HG03196 (cell line): ENCODE data around the gene RNF144A.

ENCODE experiments used
- ATAC-seq: cut with Tn5 transposase; IDR thresholded peaks from one replicate; pipeline ENCODE4 v1.9.1; 2021; ENCODE audit not compliant: unreplicated experiment

RNF144A gene

DNA sequence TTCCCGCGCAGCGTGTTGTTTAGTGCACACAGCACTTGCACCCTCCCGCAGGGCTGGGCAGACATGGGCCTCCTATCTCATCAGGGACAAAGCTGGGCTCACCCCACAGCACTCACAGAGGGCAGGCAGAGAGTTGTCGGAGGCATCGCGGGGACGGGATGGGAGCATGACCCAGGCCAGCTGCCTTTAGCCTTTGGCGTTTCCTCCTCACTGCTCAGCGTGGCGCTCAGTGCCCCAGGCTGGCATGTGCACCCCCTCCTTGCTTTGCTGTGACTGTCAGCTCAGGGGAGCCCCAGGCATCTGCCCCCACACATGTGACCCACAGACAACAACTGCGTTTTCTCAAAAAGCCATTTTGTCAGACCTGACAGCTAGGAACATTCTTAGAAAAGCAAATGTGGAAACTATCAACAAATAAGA lies 101.1 kb downstream of the RNF144A start:
- no peak for ATAC-seq

DNA sequence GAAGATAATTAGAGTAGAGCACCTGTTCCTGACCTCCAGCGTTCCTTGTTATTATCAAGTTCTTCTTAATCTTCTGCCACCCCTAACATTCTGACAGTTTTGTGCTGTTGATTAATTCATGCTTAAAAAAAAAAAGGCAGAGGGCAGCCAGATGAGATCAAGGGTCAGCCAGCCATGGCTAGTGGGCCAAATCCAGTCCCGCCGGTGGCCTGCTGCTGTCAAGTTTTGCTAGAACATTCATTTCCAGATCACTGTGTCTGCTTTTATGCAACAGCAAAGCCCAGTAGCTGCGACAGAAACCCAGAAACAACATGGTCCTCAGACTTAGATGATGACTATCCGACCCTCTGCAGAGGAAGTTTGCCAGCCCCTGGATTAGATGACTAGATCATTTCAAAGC lies 101.6 kb downstream of the RNF144A start:
- ATAC-seq, result no peak

DNA sequence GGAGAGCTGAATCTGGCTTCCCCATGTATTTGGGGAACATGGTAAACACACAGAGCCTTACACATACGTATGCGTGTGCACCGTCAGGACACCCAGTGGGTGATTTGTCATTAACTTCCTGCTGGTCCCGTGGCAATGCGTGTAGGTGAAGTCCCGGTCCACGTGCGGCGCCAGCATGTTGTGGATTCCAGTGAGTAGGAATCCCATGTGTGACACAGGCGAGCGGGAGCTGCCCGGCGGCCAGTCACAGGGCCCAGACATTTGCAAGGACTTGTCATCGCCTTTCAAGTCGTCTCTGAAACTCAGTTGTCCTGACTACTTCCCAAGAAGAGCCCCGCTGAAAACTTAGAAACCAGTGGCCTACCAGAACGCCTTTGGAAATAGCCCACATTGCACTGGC lies 102.0 kb downstream of the RNF144A start:
- no peak for ATAC-seq

DNA sequence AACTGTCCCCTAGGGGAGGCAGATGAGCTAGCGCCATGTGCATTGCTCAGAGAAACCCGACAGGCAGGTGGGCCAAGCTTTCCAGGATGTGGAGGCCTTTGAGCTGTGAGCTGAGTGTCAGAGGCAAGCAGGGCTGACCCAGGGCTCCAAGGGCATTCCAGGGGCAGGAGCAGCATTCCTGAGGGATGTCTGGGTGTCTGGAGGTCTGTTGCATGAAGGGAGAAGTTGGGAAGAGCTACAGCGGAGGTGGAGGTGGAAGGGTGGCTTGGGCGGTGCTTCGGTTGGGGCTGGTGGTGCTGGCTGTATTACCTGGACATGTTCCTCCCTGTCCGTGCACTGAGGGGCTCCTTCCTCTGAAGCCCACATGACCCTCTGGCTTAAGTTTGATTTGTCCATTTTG lies 102.8 kb downstream of the RNF144A start:
- ATAC-seq, result no peak

DNA sequence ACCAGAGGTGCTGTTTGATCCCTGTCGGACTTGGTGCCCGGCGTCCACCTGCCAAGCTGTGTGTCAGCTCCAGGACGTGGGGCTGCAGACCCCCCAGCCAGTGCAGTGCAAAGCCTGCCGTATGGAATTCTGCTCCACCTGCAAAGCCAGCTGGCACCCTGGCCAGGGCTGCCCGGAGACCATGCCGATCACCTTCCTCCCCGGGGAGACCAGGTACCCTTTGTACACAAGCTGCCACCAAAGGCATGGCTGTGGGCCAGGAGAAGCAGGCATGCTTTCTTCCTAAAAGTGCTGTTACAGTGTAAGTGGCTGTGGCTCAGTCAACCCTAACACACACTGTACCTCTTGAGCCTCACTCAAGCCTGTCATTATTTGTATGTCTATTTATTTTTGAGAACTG lies 103.3 kb downstream of the RNF144A start:
- ATAC-seq, result no peak

DNA sequence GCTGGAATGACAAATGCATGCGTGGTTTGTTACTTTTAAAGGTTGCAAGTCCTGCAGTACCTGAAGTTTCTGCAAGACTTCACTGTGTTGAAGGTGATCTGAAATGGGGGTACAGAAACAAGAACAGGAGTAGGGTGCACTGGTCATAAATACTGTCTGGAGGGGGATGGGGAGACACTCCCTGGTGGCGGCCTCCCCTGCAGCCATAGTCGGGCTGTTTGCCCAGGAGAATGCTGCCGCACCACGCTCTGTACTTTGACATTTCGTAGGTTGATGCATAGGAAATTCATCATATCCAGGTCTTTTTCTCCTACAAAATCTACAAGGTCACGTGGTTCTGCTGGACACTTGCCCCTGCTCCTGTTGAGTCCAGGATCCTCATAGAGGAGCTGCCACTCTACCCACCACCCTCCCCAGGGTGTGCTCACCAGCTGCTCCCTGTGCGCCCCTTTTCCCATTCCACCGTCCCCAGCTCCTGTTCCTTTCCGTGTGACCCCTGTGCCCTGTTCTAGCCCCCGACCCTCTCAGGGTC lies 103.8 kb downstream of the RNF144A start:
- no peak for ATAC-seq

DNA sequence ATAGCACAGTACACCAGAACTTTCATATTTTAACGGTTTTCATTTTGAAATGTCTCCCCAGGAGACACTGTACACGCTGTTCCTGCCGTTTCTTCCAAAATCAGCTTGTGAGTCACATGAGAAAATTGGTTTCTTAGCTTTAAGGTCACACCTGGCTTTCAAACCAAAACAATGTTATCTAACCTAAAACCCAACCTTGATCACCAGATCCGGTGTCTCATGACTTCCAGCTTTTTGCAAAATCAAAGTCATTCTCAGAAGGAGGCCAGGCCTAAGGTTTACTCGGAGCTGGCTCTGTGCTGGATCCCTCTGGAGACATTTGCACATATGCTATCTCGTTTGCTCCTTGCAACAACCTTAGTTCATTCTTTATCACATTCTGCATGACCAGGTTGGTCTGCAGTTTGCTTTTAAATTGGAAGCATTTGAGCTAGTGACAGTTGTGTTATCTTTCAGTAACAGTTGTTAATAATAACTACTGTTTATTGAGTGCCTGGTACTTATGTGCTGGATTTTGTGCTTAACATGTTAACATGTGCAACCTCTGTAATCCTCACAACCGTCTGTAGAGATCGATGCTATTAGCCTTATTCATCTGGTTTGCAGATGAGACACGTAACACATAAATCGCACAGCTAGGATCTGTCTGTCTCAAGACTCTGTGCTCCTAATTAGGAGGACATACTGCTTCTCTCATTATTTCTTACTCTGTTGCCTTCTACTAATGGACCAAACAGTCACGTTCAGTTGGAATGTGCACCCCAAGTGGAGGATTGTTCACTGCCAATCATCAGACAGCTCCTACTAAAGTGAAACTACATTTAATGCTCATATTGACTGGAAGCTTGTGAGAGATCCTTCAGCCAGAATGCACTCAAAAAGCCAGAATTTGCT lies 105.5 kb downstream of the RNF144A start:
- no peak for ATAC-seq

DNA sequence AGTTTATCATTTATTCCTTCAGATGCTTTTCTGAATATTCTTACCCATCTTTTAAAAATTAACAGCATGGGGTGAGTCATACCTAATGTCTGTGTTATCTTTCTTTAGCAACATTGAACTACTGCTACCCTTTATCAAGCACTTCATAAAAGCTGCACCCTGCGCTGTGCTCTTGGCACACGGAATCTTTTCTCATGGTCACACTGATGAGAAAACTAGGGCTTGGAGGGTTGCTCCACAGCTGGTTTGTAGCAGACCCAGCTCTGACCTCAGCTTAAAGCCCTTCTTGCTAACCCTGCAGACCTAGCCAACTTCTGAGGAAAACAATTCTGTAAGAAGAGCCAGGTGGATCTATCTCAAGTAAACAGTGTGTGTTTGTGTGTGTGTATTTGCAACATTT lies 106.3 kb downstream of the RNF144A start:
- ATAC-seq, result no peak

DNA sequence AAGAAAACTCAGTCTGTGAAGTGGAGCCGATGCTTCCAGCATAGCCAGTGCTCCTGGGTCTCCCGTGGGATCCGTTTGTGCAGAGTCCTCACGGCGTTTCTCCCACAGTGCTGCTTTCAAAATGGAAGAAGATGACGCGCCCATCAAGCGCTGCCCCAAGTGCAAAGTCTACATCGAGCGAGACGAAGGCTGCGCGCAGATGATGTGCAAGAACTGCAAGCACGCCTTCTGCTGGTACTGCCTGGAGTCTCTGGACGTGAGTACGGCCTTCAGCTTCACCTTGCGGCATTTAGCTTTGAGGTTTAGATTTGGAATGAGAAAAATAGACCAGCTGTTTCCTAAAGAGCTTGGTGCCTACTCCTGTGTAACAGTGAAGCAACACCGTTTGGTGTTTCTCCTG lies 107.0 kb downstream of the RNF144A start:
- no peak for ATAC-seq

DNA sequence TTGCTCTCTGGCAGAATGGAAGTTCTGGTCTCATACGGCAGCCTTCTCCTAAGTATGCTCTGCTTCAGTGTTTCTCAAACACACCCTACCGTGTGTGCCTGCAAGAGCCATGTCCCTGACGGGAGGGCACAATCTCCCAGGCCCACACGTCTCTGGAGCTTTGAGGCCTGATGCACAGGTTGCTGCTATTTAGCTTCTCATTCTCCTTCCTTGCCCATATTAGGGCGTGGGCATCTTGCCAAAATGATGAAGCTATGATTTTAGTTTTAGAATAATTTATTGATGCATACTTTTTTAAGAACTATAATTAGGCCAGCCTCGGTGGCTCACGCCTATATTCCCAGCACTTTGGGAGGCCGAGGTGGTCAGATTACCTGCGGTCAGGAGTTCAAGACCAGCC lies 107.9 kb downstream of the RNF144A start:
- ATAC-seq, result no peak

DNA sequence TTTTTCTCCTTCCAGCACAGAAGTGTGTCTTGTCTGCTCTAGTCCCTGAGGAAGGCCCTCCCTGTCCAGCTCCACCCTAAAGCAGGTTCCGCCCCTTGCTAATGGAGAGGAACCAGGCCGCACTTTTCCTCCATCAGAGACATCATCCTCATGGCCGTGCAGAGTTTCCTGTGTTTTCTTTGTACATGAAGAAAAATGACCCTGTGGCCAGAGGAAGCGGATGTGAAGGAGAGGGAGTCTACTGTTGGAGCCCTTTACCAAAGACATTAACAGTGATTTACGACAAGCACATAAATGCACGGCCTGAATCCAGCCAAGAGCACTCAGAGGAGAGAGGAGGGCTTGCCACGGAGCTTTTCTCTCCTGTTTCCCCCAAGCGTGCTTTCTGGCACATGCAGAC lies 109.5 kb downstream of the RNF144A start:
- ATAC-seq, result no peak

DNA sequence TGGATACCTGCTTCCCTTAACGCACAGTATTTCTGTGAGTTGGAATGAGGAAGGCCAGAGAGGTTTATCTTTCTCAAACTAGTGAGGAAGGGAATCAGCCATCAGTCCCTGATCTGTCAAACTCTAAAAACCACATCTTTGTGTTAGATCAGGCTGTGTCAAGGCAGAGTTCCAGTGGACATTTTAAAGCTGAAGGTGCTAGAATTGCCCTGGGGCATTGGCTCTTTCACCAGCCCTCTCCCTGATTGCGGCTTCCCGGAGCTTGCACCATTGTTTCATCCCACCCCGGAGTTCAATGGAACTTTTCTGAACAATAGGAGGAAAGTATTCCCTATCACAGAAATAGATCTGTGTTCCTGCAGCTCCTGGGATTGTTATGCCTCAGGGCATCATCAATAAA lies 110.2 kb downstream of the RNF144A start:
- ATAC-seq, result no peak

DNA sequence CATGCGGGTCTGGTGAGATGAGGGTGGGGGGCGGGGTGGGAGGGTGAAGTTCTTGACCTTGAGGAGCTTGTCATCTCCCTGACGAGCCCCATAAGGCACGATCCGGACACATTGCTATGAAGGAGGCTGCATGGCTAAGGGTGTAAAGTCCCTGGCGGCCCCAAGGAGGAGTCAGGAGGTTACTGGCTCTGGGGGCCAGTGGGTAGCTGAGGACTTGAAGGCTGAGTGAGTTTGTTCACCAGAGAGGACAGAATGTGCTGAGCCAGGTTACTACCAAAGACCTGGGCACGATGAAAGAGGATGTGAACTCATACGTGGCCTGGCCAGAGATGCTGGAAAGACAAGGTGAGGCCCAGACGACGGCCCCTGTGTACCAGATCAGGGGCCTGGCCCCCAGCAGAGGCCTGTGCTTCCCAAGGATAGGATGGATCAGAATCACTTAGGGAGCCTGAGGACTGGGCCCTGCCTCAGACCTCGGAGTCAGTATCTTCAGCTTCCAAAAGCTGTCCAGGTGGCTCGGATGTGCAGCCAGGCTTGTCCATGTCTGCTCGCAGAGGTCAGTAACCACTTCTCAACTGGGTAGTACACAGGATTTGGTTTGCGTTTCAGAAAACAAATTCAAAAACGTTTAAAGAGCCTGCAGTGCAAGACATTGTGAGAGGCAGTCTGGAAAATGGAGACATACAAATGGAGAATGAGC lies 110.9 kb downstream of the RNF144A start:
- ATAC-seq, result no peak

DNA sequence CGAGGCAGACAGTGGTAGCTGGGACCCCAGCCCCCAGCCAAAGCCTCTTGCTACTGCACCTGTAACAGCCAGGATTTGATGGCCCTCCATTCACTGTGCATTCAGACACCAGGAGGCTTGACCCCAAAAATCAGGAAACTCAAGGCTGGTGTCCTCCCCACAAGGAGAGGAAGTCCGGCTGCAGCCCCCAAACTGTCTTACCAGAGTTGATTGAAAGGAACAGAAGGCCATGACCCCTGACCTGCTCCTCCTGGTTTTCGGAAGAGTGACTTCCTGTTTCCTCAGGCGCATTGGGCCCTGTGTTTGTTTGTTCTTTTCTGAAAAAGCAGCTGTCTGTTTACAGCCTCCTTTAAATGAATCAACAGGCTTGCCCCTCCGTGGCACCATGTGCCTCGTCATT lies 111.6 kb downstream of the RNF144A start:
- ATAC-seq, result no peak

DNA sequence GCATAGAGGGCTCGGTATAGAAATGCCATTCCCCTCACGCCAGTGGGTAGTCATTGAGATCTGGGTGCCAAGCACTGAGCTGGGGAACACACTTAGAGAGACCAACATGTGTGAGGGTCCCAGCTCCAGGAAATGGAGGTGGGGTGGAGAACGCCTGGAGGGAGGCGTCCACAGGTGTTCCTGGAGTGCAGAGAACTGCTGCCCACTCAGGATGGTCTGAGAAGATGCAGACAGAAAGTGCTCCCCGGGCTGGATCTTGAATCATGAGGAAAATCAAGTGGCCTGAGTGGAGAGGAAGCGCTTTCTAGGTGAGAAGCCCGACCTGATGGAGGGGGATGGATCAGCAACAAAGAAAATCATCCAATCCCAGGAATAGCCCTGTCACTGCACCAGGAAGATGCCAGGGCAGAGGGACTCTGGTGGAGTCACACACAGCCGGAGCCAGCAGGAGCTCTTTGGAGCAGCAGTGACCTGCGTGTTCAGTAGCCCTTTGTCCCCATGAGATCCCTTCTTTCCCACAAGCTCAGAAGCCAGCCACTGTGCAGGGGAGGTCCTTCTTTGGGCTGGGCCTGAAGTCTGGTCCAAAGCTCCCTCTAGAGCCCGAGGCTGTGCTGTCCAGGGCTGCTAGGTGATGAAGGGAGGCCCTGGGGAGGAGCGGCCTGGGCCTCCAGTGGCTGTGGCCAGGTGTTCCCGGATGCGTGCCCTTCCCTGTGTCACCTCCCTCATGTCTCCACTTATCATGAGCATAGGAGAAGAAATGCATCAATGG lies 112.3 kb downstream of the RNF144A start:
- ATAC-seq, result no peak

DNA sequence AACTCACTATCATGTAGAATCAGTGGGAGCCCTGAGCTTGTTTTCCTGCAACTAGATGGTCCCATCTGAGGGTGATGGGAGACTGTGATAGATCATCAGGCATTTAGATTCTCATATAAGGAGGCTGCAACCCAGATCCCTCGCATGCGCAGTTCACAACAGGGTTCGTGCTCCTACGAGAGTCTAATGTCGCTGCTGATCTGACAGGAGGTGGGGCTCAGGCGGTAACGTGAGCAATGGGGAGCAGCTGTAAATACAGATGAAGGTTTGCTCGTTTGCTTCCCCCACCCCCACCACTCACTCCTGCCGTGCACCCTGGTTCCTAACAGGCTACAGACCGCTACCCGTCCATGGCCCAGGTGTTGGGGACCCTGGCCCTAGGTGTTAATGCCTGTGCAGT lies 113.6 kb downstream of the RNF144A start:
- ATAC-seq, result no peak

DNA sequence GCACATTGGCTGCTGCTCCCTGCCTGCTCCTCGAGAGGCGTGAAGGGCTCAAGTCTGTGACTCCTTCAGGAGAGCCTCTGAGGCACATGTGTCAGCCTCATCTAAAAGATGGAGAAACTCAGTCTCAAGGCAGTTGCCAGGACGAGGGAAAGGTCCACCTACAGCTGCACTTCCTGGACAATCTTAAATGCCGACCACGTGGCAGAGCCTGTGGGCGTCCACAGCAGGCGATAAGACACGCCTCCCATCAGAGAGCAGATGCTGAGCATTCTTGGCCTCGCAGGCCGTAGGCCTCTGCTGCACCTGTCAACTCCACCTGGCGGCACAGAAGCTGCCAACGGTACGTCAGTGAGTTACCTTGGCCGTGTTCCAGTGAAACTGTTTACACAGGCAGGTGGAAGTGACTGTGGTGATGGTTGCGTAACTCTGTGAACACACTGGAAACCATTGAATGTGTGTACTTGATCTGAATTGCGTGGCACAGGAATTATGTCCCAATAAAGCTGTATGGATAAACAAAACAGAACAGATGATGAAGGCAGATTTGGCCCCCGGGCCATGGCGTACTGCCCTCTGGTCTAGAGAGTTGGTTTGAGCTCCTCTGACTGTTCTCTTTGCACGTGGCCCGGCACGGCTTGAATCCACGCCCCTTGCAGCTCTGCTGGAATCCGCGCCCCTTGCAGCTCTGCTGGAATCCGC lies 114.5 kb downstream of the RNF144A start:
- no peak for ATAC-seq

DNA sequence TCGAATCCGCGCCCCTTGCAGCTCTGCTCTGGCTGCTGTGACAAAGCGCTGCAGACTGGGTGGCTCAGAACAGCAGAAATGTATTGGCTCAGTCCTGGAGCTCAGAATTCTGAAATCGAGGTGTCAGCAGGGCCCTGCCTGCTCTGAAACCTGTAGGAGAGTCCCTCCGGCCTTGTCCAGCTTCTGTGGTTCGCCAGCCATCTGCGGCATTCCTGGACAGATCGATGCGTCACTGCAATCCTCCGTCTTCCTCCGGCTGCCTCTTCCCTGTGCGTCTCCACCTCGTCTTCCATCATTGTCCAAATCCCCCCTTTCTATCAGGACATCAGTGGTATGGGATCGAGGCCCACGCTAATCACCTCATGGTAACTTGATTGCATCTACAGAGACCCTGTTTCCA lies 115.2 kb downstream of the RNF144A start:
- no peak for ATAC-seq

DNA sequence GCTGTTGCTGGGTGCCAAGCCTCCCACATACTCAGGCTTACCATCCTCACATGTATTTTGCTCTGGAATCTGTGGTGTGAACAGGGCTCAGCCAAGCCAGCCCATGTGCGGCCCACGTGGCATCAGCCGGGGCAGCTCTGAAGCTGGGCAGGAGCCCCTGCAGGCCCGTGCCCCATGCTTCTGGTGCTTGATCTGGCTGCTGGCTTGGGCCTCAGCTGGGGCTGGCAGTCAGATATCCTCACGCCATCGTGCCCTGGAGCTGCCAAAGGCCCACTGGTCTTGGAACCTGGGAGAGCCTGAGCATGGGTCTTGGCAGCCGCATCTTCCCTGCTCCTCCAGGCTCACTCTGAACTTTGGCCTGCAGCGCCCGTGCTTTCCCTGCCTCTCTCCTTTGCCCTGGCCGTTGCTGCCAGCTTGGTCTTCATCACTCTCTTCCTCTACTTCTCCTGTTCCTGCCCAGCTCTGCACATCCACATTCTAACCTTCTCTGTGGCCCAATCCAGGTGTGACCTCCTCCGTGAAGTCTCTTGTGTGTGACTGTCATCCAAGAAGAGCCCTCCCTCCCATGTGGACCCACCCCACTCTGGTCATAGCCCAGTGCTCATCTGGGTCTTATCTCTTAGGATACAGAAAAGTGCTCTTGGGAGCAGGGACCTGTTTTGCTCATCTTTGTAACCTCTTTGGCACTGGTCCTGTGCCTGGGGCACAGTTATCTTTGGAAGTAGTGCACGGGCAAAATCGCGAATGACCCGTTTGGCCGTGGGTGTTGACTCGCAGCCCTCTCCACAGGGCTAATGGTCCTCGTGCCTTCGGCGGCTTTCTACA lies 116.1 kb downstream of the RNF144A start:
- ATAC-seq, result no peak

DNA sequence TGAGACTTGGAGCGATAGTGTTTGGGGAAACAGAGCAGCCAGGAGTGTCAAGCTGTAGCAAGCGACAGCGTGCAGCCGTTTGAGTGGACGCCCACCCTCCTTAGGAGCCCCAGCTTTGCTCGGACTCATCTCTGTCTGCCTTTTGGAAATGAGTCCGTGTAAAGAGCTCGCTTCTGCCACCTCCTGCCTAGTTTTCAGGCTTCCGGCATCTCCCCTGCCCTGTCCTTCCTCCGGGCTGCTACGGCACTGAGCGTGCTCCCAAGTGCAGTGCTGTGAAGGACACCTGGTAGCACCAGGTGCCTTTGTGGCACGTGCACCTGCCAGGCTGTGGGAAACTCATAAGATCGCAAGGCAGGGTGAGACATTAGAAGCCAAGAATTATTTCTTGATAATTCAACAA lies 117.1 kb downstream of the RNF144A start:
- no peak for ATAC-seq
